Osteoblast (primary cell): Measurements from ENCODE around the gene CCNYL1. TPM values are rescaled to one million over a fixed set of nuclear protein-coding genes. Genes with fewer than 3 reads are reported as not detected.

Experiments
- DNase-seq: peaks from one replicate; pipeline ENCODE4 v3.0.0; 2011; ENCODE audit warnings: low spot score, mixed read lengths; ENCODE audit not compliant: insufficient read length; ENCODE audit errors: missing footprints
- H2AFZ ChIP-seq: 2 replicates; pipeline ENCODE4 v1.6.0; 2011; ENCODE audit warnings: mild to moderate bottlenecking, low read length
- H3K27ac ChIP-seq: 2 replicates; pipeline ENCODE4 v1.5.1; 2011; ENCODE audit warnings: mild to moderate bottlenecking, low read depth, low read length, moderate library complexity
- H3K27me3 ChIP-seq: 2 replicates; pipeline ENCODE4 v1.6.0; 2012; ENCODE audit warnings: mild to moderate bottlenecking, control low read depth, inconsistent platforms, low read length, moderate library complexity; ENCODE audit not compliant: insufficient read depth
- H3K36me3 ChIP-seq: 2 replicates; pipeline ENCODE4 v1.5.1; 2011; ENCODE audit warnings: mild to moderate bottlenecking, low read length, control low read depth, moderate library complexity; ENCODE audit not compliant: insufficient read depth
- H3K4me1 ChIP-seq: 2 replicates; pipeline ENCODE4 v1.5.1; 2011; ENCODE audit warnings: mild to moderate bottlenecking, low read length, control low read depth, moderate library complexity; ENCODE audit not compliant: insufficient read depth
- H3K4me2 ChIP-seq: 2 replicates; pipeline ENCODE4 v1.6.0; 2011; ENCODE audit warnings: mild to moderate bottlenecking, low read length; ENCODE audit not compliant: insufficient read depth
- H3K4me3 ChIP-seq: fragments of 200-600 bp; sonication (generic); 3 replicates; pipeline ENCODE4 v1.5.1; 2012; ENCODE audit warnings: mild to moderate bottlenecking, low read length, inconsistent platforms; ENCODE audit not compliant: insufficient read depth
- H3K79me2 ChIP-seq: 2 replicates; pipeline ENCODE4 v1.6.0; 2012; ENCODE audit warnings: mild to moderate bottlenecking, low read length, control low read depth, inconsistent platforms; ENCODE audit not compliant: insufficient read depth
- H3K9me3 ChIP-seq: 2 replicates; pipeline ENCODE4 v1.5.1; 2011; ENCODE audit warnings: low read depth, low read length, control low read depth
- H4K20me1 ChIP-seq: 2 replicates; pipeline ENCODE4 v1.6.0; 2012; ENCODE audit warnings: mild to moderate bottlenecking, low read length, control low read depth; ENCODE audit not compliant: insufficient read depth
- total RNA-seq: library from RNA; depleted of rRNA; stranded (reverse); fragments of >200 nt; gene quantifications from 2 replicates; pipeline ENCODE4 v1.2.3, GENCODE V29; 2012
- TF ChIP-seq, protein P1 (sequence below): IDR thresholded peaks from 2 replicates; pipeline ENCODE4 v1.5.1; 2011; ENCODE audit warnings: mild to moderate bottlenecking, low read depth, low read length, moderate library complexity; ENCODE audit errors: extremely low read depth

Gene CCNYL1
- total RNA-seq, 1 donor, result 15.9 TPM

DNA sequence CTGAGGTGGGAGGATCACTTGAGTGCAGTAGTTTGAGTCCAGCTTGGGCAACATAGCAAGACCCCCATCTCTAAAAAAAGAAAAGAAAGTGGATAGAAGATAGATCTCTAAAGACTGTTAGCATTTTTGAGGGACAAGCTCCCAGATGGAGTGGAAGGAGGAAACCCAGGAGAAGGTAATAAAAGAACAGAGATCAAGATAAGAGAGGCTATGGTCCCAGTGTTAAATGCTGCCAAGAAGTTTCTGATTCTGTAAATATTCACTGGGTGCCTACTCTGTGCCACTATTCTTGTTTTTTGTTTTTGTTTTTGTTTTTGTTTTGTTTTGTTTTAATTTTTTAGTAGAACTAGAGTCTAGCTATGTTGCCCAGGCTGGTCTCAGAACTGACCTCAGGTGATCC is 32.1 kb downstream of the CCNYL1 start:
- no peaks in the 10 kb centered on the region for H3K9me3 ChIP-seq
- no peak overlapping the region for H3K4me3 ChIP-seq
- no peak overlapping the region for H2AFZ ChIP-seq
- no peak for DNase-seq
- no peak overlapping the region for H3K4me2 ChIP-seq
- H3K27me3 ChIP-seq, result no peaks in the 10 kb centered on the region
- no peak overlapping the region for H3K27ac ChIP-seq
- peaks cover 30% of the 10 kb centered on the region for H3K36me3 ChIP-seq
- H4K20me1 ChIP-seq, result no peaks in the 10 kb centered on the region
- no peaks in the 10 kb centered on the region for H3K79me2 ChIP-seq
- TF ChIP-seq, protein P1, sequence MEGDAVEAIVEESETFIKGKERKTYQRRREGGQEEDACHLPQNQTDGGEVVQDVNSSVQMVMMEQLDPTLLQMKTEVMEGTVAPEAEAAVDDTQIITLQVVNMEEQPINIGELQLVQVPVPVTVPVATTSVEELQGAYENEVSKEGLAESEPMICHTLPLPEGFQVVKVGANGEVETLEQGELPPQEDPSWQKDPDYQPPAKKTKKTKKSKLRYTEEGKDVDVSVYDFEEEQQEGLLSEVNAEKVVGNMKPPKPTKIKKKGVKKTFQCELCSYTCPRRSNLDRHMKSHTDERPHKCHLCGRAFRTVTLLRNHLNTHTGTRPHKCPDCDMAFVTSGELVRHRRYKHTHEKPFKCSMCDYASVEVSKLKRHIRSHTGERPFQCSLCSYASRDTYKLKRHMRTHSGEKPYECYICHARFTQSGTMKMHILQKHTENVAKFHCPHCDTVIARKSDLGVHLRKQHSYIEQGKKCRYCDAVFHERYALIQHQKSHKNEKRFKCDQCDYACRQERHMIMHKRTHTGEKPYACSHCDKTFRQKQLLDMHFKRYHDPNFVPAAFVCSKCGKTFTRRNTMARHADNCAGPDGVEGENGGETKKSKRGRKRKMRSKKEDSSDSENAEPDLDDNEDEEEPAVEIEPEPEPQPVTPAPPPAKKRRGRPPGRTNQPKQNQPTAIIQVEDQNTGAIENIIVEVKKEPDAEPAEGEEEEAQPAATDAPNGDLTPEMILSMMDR, result no peak
- no peaks in the 10 kb centered on the region for H3K4me1 ChIP-seq

DNA sequence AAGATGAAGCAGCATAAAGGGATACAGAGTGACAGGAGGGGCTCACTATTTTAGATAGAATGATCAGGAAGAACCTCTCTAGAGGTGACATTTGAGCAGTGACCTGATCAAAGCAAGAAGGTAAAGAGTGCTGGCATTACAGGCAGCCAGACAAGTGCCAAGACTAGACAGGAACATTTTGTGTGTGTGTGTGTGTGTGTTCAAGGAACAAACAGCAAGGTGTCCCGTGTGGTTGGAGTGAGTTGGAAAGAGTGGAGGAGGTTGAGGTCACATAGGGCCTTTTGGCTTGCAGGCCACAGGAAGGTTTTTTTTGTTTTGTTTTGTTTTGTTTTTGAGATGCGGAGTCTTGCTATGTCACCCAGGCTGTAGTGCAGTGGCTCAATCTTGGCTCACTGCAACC is 32.6 kb downstream of the CCNYL1 start:
- TF ChIP-seq, protein P1, result no peak
- H3K4me1 ChIP-seq, result no peaks in the 10 kb centered on the region
- no peak overlapping the region for H3K4me3 ChIP-seq
- no peaks in the 10 kb centered on the region for H4K20me1 ChIP-seq
- no peak overlapping the region for H3K4me2 ChIP-seq
- H3K9me3 ChIP-seq, result no peaks in the 10 kb centered on the region
- no peak overlapping the region for H2AFZ ChIP-seq
- no peaks in the 10 kb centered on the region for H3K79me2 ChIP-seq
- peaks cover 31% of the 10 kb centered on the region for H3K36me3 ChIP-seq
- no peak for DNase-seq
- H3K27ac ChIP-seq, result no peak overlapping the region
- H3K27me3 ChIP-seq, result no peaks in the 10 kb centered on the region

DNA sequence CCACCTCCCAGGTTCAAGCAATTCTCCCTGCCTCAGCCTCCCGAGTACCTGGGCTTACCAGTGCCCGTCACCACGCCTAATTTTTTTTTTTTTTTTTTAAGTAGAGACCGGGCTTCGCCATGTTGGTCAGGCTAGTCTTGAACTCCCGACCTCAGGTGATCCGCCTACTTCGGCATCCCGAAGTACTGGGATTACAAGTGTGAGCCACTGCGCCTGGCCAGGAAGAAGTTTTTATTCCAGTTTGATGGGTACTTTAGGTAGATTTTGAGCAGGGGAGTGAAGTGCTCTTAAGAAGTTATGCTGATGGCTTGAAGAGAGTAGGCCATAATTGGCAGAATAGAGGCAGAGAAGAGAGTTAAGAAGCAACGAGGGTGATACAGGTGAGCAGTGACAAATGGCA is 33.0 kb downstream of the CCNYL1 start:
- H3K4me3 ChIP-seq, result no peak overlapping the region
- no peaks in the 10 kb centered on the region for H3K4me1 ChIP-seq
- H3K9me3 ChIP-seq, result no peaks in the 10 kb centered on the region
- no peaks in the 10 kb centered on the region for H3K79me2 ChIP-seq
- no peaks in the 10 kb centered on the region for H3K27me3 ChIP-seq
- H2AFZ ChIP-seq, result no peak overlapping the region
- peaks cover 31% of the 10 kb centered on the region for H3K36me3 ChIP-seq
- no peaks in the 10 kb centered on the region for H4K20me1 ChIP-seq
- no peak for DNase-seq
- H3K27ac ChIP-seq, result no peak overlapping the region
- TF ChIP-seq, protein P1, result no peak
- no peak overlapping the region for H3K4me2 ChIP-seq

DNA sequence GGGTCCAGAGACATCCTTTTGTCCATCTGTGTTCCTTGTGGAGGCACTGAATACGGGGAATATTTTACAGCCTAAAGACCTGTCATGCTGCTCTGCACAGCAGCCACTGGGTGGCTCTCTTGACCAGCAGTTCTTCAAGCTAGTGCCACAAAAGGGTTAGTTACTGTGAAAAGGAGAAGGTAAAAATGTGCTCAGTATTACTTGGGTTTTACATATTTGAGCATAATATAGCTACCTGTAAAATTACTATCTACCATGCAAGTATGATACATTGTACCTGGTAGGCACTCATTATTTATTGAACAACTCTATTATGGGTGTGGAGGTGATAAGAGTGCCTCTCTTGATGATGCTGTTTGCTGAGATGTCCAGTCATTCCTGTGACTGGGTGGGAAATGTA is 34.7 kb downstream of the CCNYL1 start:
- H3K36me3 ChIP-seq, result peaks cover 38% of the 10 kb centered on the region
- no peak overlapping the region for H3K27ac ChIP-seq
- H3K79me2 ChIP-seq, result no peaks in the 10 kb centered on the region
- H2AFZ ChIP-seq, result no peak overlapping the region
- H3K4me1 ChIP-seq, result no peaks in the 10 kb centered on the region
- no peaks in the 10 kb centered on the region for H4K20me1 ChIP-seq
- no peaks in the 10 kb centered on the region for H3K27me3 ChIP-seq
- DNase-seq, result no peak
- no peaks in the 10 kb centered on the region for H3K9me3 ChIP-seq
- no peak overlapping the region for H3K4me2 ChIP-seq
- H3K4me3 ChIP-seq, result no peak overlapping the region
- TF ChIP-seq, protein P1, result peak; percentile 98
